Glomerular endothelial cell (primary cell): ENCODE results near the gene KLHL10. TPM values are rescaled to one million over a fixed set of nuclear protein-coding genes. Genes with fewer than 3 reads are reported as not detected.

ENCODE experiments used
- DNase-seq: peaks from one replicate; pipeline ENCODE4 v3.0.0-alpha.2; 2011; ENCODE audit warnings: low read depth, low spot score; ENCODE audit errors: extremely low read depth
- total RNA-seq: library from RNA; depleted of rRNA; stranded (reverse); fragments of >200 nt; gene quantifications from 2 replicates; pipeline ENCODE4 v1.2.3, GENCODE V29; 2015

Gene KLHL10
- total RNA-seq, 1 donor from 2014 or later: not detected

GRCh38 chr17:41892021-41892376 is 54.4 kb downstream of the KLHL10 start:
- no peak for DNase-seq

DNA sequence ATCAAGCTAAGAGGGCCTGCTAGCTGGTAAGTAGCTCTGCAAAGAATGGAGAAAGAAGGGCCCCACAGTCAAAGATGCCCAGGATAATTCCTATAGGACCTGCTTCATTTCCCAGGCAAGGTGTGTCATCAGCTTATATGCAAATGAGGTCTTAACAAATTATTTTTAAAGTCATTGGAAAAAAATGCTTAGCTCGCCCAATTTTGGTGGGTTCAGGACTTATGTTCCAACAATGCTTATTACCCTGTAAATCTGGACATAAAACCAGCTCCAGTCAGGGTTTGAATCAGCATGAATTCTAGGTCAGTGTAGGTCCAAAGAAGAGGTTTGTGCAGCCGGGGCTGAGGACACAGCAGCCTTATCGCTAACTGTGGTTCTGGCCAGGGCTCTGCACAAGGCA is 55.8 kb downstream of the KLHL10 start:
- DNase-seq: no peak

DNA sequence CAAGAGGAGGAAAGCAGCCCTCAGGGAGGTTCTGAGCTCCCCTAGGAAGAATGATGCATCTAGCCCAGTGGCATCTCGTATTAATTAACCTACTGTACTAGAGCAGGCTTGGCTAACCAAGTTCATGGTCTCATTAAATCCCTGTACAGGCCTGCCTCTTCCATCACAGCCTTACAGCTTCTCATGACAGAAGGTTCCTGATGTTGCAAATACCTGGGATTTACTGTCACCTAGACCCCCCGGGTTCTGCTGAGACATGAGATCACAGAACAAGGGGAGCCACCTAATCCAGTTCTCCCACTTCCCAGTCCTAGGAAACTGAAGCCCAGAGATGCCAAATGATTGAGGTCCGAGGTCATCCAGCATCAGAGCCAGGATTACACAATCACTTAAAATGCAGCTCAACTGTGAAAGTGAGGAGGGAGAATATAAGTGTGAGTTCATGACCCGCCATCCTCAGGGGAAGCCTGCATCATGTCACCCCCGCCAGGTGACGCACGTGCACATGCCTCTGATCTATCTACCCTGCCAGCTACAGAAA is 57.2 kb downstream of the KLHL10 start:
- DNase-seq: no peak

DNA sequence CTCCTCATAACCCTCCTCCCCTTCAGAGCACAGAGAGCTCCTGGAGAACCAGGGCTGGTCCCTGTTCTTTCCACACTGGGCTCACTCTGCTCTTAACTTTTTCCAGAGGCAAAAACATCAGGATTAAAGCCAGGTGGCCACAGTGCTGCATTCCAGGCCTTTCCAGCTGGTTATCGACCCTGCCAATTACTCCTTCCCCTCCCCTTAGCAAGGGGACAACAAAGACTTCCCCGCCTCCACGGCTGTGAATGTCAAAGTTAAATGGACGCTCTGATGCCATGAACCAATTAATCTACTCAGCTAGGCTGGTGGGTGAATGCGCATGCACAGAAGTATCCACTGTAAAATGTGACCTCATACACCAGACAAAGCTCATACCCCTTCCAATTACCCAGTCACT is 58.0 kb downstream of the KLHL10 start:
- DNase-seq: no peak

DNA sequence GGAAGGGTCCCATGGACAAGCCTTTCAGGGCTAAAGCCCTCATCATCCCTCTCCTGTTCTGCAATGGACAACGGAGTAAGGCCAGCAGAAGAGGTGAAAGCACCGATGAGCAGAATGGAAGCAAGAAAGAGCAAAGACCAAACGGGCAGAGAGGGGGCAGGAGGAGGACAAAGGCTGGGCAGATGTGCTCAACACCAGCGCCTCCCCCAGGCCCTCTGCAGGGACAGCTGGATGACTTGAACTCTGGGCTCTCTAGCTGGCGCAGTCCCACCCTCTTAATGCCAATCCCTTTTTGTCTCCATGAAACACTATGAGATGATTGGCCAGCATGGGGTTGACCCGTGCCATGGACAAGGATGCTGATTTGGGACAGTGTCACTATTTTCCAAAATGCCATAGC is 59.1 kb downstream of the KLHL10 start:
- DNase-seq: no peak

Other genes with a start within 250 kb of the KLHL10 start
- not detected in 2 replicates for gene KRT16, start 225.1 kb upstream of the KLHL10 start, total RNA-seq
- gene KRT17, start 213.2 kb upstream of the KLHL10 start, total RNA-seq: 2.7 TPM in 1 of 2 replicates, not detected in the other
- 229 and 367 TPM in 2 replicates for gene EIF1, start 148.9 kb upstream of the KLHL10 start, total RNA-seq
- gene GAST, start 125.5 kb upstream of the KLHL10 start, total RNA-seq: not detected in 2 replicates
- 0.99 TPM in 1 of 2 replicates, not detected in the other for gene HAP1, start 103.2 kb upstream of the KLHL10 start, total RNA-seq
- gene JUP, start 51.1 kb upstream of the KLHL10 start, total RNA-seq: 535 and 764 TPM in 2 replicates
- 63.0 and 85.1 TPM in 2 replicates for gene P3H4, start 25.9 kb upstream of the KLHL10 start, total RNA-seq
- 230 and 241 TPM in 2 replicates for gene FKBP10, start 24.8 kb upstream of the KLHL10 start, total RNA-seq
- gene NT5C3B, start 1.6 kb upstream of the KLHL10 start, total RNA-seq: 52.7 and 69.1 TPM in 2 replicates
- 15.4 and 15.8 TPM in 2 replicates for gene KLHL11, start 27.6 kb downstream of the KLHL10 start, total RNA-seq
- 286 and 388 TPM in 2 replicates for gene ACLY, start 81.1 kb downstream of the KLHL10 start, total RNA-seq
- gene ODAD4, start 92.8 kb downstream of the KLHL10 start, total RNA-seq: 0.15 and 0.58 TPM in 2 replicates
- 79.3 and 97.1 TPM in 2 replicates for gene CNP, start 129.0 kb downstream of the KLHL10 start, total RNA-seq
- gene DNAJC7, start 179.6 kb downstream of the KLHL10 start, total RNA-seq: 76.2 and 77.3 TPM in 2 replicates
- gene NKIRAS2, start 182.3 kb downstream of the KLHL10 start, total RNA-seq: 90.9 and 95.7 TPM in 2 replicates
- 0.70 TPM in 1 of 2 replicates, not detected in the other for gene C17orf113, start 212.8 kb downstream of the KLHL10 start, total RNA-seq